ENCODE results near the gene OR5M8.

The OR5M8 gene

GRCh38 chr11:56491270-56491669 is at the start of gene OR5M8:
OR5M8 (minus strand) TSS chr11:56491370; CDS start chr11:56491370, 0 bp downstream.
- no peak for DNase-seq (ENCODE audit: low read depth)

- DNase-seq (ENCODE audit: low read depth): no peak
Measured at GRCh38 chr11:56533054-56533740, 42.0 kb upstream of the OR5M8 start.

DNA sequence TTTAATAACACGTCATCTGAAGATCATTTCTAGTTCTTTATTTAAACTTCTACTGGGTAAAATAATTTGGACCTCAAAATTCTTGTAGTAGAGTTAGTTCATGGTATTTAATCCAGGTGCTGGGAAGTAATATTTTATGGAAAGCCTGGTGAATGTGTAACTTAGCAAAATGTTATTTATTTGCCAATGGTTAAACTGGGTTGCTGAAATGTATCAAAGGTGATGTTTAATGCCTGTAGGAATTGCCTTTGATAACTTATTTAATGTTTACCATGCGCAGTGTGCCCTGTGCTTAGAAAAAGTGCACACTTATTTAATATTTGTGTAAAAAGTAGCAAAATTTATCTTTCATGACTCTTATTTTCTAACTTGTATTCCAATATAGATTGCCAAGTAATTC is 40.7 kb upstream of the OR5M8 start:
- no peak for DNase-seq (ENCODE audit: low read depth)

DNA sequence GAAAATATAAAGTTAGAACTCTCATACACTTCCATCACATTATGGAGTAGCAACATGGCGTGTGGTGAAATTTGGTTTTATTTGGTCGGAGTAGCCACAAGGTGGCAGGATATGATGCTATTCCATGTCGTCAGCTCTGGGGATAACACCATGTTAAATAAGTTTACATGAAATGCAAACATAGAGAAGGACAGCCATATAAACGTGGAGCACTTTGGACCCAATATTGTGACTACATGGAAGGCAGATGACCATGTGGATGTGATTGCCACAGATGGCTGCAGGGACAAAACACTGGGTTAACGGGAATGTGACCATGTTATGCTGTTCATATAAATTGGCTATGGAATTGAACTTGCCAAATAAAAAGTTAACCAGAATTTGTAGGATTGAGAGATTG is 30.8 kb upstream of the OR5M8 start:
- no peak for DNase-seq (ENCODE audit: low read depth)

DNA sequence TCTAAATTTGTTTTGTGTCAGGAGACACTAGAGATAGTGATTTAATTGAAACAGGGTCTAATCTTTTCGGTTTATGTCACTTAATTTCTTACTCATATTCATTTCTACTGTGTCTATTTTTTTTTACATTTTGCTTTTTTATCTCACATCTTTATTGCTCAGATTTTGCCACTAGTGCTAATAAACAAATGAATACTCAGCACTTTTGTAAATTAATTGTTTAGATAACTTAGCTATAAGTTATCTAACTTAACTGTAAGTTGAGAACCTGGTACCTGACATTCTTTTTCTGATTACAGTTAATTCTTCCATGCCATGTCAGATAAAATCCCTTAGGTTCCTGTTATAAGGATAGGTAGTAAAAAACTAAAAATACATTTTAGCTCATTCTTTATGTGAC is 22.1 kb upstream of the OR5M8 start:
- DNase-seq (ENCODE audit: low read depth): no peak

- no peak for DNase-seq (ENCODE audit: low read depth)
Measured at GRCh38 chr11:56509439-56509838, 18.3 kb upstream of the OR5M8 start.

- DNase-seq (ENCODE audit: low read depth): no peak
Measured at GRCh38 chr11:56497010-56497409, 5.8 kb upstream of the OR5M8 start.

GRCh38 chr11:56495117-56495516 is 3.9 kb upstream of the OR5M8 start:
- no peak for DNase-seq (ENCODE audit: low read depth)

DNA sequence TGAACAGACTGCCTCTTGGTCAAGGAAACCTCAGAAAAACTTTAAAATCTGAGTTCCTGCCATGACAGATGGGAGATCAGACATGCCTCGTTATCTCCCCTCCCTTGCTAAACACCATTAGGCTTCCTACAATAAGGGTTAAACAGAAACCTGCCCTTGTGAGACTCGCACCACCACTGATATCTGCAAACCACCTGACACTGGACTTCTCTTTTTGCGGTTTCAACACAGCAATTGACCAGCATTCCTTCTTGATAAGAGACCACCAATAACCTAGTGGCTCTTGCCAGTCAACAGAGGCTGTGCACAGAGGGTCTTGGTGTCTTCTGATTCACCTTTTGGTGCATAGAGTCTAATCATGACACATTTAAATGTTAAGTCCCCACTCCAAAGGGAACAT is 4.4 kb downstream of the OR5M8 start:
- DNase-seq (ENCODE audit: low read depth): no peak

DNA sequence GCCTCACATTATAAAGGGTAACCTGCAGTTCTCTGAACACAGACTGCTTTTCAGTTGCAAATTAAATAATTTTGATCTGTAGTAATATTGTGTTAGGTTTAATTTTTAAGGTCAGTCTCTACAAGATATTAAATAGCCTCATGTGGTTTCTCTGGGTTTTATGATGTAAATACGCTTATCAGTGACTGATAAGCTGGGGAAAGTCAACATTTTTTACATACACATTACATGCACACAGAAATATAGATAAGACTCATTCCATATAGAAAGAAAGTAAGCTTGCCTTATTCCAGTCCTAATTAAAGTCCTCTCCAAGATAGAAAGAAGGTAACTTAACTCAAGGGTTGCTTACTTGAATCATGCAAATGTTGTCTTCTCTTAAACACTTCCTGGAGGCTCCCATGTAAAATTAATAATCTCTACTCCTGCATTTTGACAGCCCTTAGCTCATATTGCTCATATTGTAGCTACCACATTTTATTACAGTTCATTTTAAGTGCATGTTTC is 16.4 kb downstream of the OR5M8 start:
- DNase-seq (ENCODE audit: low read depth): no peak

- DNase-seq (ENCODE audit: low read depth): no peak
Measured at GRCh38 chr11:56473252-56473651, 17.9 kb downstream of the OR5M8 start, which contains the start of gene OR5M3. OR5M3 (minus strand) TSS chr11:56473352; CDS start chr11:56470497, 2,855 bp downstream.

DNA sequence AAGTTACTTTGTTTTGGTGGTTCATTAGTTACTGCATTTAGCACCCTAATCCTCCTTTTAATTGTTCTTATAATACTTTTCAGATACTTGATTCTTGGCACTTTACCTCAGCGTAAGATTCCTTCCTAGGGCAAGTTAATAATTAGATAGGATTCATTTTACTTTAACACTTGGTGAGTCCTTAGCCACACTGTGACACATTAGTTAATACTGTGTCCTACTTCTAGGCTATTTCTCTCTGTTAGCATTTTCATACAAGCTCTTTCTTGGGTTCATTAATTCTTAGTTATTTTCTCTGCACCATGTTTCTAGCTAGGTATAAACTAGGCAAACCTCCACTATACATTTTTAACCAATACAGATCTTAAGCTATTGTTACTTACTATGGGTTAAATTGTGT is 34.1 kb downstream of the OR5M8 start:
- no peak for DNase-seq (ENCODE audit: low read depth)

DNA sequence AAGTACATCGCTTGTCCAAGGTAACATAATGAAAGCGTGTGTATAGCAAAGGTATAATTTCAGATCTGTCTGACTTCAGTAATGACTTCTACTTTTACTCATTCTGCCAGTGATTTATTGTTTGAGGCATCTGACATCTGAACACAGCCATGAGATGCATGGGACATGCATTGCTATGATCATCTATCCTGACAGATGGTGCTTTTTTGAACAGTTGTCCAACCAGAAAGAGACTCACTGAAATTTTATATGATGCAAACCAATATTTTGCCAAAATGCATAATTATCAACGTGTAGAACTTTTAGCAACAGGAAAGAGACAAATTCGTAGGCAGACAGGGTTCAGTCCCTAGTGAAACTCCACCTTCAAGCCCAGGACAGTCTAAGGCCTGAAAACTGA is 37.6 kb downstream of the OR5M8 start:
- no peak for DNase-seq (ENCODE audit: low read depth)
